Ascending aorta (tissue), 2 donors: ENCODE measurements around the gene LONP1. TPM values are rescaled to one million over a fixed set of nuclear protein-coding genes. Genes with fewer than 3 reads are reported as not detected.

ENCODE experiments used
- DNase-seq, 2 donors: peaks; one replicate each; pipeline ENCODE4 v3.0.0-alpha.2; 2019; ENCODE audit warnings: low spot score in 2 of 2
- H3K27ac ChIP-seq, 2 donors: fragments of 200-600 bp; sonication (generic); one replicate each; pipeline ENCODE4 v1.5.1; 2016 to 2017; ENCODE audit warnings: mild to moderate bottlenecking in 1 of 2
- H3K27me3 ChIP-seq: fragments of 200-600 bp; sonication (generic); one replicate; pipeline ENCODE4 v1.5.1; 2017
- H3K36me3 ChIP-seq, 2 donors: fragments of 200-600 bp; sonication (generic); one replicate each; pipeline ENCODE4 v1.5.1; 2016
- H3K4me1 ChIP-seq, 2 donors: fragments of 200-600 bp; sonication (generic); one replicate each; pipeline ENCODE4 v1.5.1; 2016 to 2017; ENCODE audit warnings: mild to moderate bottlenecking in 1 of 2
- H3K4me3 ChIP-seq, 2 donors: fragments of 200-600 bp; sonication (generic); one replicate each; pipeline ENCODE4 v1.5.1; 2016 to 2017; ENCODE audit warnings: mild to moderate bottlenecking in 1 of 2
- H3K9me3 ChIP-seq, 2 donors: fragments of 200-600 bp; sonication (generic); one replicate each; pipeline ENCODE4 v1.5.1; 2016
- CTCF ChIP-seq, 3 experiments: fragments of 200-600 bp in 2 of 3; fragments of 450-650 bp in 1 of 3; sonication (generic) in 2 of 3; IDR thresholded peaks; one replicate each; pipeline ENCODE4 v1.5.1; 2016 to 2019; ENCODE audit warnings: antibody characterized with exemption in 3 of 3, mild to moderate bottlenecking in 1 of 3, moderate library complexity in 1 of 3
- intact Hi-C: fragments of 100-400 bp; cut with DNase I; formaldehyde crosslinking; loops from one replicate; pipeline ENCODE4 v1.15.1; 2023
- total RNA-seq: library from RNA; depleted of rRNA; stranded (reverse); fragments of >200 nt; gene quantifications from one replicate; pipeline ENCODE4 v1.1.0, GENCODE V29; 2016

LONP1 gene
- total RNA-seq: 60.0 TPM

GRCh38 chr19:5719961-5720790 is at the start of gene LONP1, which contains the start of gene CATSPERD:
Gene LONP1, minus strand, starts transcription at chr19:5720146. Its CDS starts 14 bp downstream, at chr19:5720132.
Gene CATSPERD, plus strand, starts transcription at chr19:5720637. Its CDS starts 101 bp downstream, at chr19:5720738.
- intact Hi-C loops: loop anchor here (1.0 to 2.0 kb wide), 4 partner anchors 30 to 98 kb away; partner anchors contain the start of genes DUS3L, HSD11B1L, RPL36 and SAFB2

GRCh38 chr19:5767949-5768348 is 48.0 kb upstream of the LONP1 start:
- intact Hi-C loops: no loop called here
- Histone ChIP-seq H3K4me3 (no peak overlapping the region), H3K27me3 (no peaks in the 10 kb centered on the region), H3K9me3 (no peaks in the 10 kb centered on the region), H3K27ac (no peak overlapping the region), H3K4me1 (no peaks in the 10 kb centered on the region), H3K36me3 (no peaks in the 10 kb centered on the region)
- TF ChIP-seq CTCF (IDR thresholded peaks at IDR 0.05): no peak
- no peak for DNase-seq

More at GRCh38 chr19:5719961-5720790, at the start of gene LONP1, which contains the start of gene CATSPERD:
- H3K9me3 ChIP-seq: no peaks in the 10 kb centered on the region
- H3K27me3 ChIP-seq: no peaks in the 10 kb centered on the region
- H3K4me1 ChIP-seq: peaks cover 5 to 13% of the 10 kb centered on the region in 2 donors
- H3K4me3 ChIP-seq: peak within 1 kb of the TSS; percentile 68 to 99
- H3K27ac ChIP-seq: peak within 1 kb of the TSS; percentile 91 to 98
- peak; percentile 90 to 94 (median 93) for TF ChIP-seq CTCF (IDR thresholded peaks at IDR 0.05)
- peaks cover 0 to 4% of the 10 kb centered on the region in 2 donors for H3K36me3 ChIP-seq
- DNase-seq: peak; percentile 89 to 99

GRCh38 chr19:5765220-5765619 is 45.3 kb upstream of the LONP1 start:
- intact Hi-C loops: no loop called here
- Histone ChIP-seq H3K27me3 (no peaks in the 10 kb centered on the region), H3K4me1 (no peaks in the 10 kb centered on the region), H3K4me3 (no peak overlapping the region), H3K9me3 (no peaks in the 10 kb centered on the region), H3K36me3 (no peaks in the 10 kb centered on the region), H3K27ac (no peak overlapping the region)
- no peak for TF ChIP-seq CTCF (IDR thresholded peaks at IDR 0.05)
- DNase-seq: no peak

- intact Hi-C loops: no loop called here
- Histone ChIP-seq H3K27ac (no peak overlapping the region), H3K4me3 (no peak overlapping the region), H3K36me3 (no peaks in the 10 kb centered on the region), H3K4me1 (no peaks in the 10 kb centered on the region), H3K27me3 (no peaks in the 10 kb centered on the region), H3K9me3 (no peaks in the 10 kb centered on the region)
- TF ChIP-seq CTCF (IDR thresholded peaks at IDR 0.05): no peak
- DNase-seq: no peak
Observed at GRCh38 chr19:5762608-5763217, 42.8 kb upstream of the LONP1 start.

- TF ChIP-seq CTCF (IDR thresholded peaks at IDR 0.05): no peak
- intact Hi-C loops: no loop called here
- no peaks in the 10 kb centered on the region for H3K4me1 ChIP-seq
- no peak for DNase-seq
- H3K4me3 ChIP-seq: no peak overlapping the region
- H3K9me3 ChIP-seq: no peaks in the 10 kb centered on the region
- no peaks in the 10 kb centered on the region for H3K36me3 ChIP-seq
- no peak overlapping the region for H3K27ac ChIP-seq
- H3K27me3 ChIP-seq: no peaks in the 10 kb centered on the region
Observed at GRCh38 chr19:5753743-5754142, 33.8 kb upstream of the LONP1 start.
